ENCODE results near the gene NLRP9.

Gene NLRP9

DNA sequence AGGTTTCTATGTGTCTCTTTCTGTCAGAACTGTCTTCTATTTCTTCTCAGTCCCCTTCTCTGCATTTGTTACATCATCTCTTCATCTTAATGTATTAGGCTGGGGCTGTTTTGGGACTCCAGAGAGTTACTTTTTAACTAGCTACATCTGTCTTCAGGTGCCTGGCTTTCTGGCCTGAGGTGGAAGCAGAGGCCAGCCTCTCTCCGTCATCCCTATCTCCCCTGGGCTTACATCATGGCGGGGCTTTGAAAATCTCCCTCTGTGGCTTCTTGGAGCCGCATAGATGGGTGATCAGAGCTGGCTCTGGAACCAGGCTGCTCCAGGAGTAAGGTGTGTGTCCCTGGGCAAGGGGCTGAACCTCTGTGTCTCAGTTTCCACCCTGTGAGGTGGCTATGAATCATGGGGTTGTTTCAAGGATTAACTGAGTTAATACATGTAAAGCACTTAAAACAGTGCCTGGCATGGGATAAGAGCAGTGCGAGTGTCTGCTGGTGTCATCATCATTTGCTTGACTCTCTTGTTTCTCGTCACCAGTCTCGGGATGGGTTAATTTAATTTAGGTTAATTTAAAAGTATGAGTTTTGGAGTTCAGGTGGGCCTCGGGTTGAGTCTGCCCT lies 61.2 kb downstream of the NLRP9 start:
- peaks cover 83% of the 10 kb centered on the region for H3K36me3 ChIP-seq (ENCODE audit: low read depth)
- ATAC-seq (ENCODE audit: low read depth) (no peak), DNase-seq (ENCODE audit: low spot score) (no peak)
- no peak overlapping the region for H3K27ac ChIP-seq (ENCODE audit: poor library complexity, severe bottlenecking)
- TF ChIP-seq, protein P1, sequence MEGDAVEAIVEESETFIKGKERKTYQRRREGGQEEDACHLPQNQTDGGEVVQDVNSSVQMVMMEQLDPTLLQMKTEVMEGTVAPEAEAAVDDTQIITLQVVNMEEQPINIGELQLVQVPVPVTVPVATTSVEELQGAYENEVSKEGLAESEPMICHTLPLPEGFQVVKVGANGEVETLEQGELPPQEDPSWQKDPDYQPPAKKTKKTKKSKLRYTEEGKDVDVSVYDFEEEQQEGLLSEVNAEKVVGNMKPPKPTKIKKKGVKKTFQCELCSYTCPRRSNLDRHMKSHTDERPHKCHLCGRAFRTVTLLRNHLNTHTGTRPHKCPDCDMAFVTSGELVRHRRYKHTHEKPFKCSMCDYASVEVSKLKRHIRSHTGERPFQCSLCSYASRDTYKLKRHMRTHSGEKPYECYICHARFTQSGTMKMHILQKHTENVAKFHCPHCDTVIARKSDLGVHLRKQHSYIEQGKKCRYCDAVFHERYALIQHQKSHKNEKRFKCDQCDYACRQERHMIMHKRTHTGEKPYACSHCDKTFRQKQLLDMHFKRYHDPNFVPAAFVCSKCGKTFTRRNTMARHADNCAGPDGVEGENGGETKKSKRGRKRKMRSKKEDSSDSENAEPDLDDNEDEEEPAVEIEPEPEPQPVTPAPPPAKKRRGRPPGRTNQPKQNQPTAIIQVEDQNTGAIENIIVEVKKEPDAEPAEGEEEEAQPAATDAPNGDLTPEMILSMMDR (IDR thresholded peaks at IDR 0.05; ENCODE audit: poor library complexity, severe bottlenecking): no peak
- peaks cover 16% of the 10 kb centered on the region for H3K4me1 ChIP-seq (ENCODE audit: insufficient read depth, poor library complexity, severe bottlenecking)
- no peaks in the 10 kb centered on the region for H3K27me3 ChIP-seq (ENCODE audit: insufficient read depth, poor library complexity, severe bottlenecking)
- no peaks in the 10 kb centered on the region for H3K9me3 ChIP-seq (ENCODE audit: severe bottlenecking)
- no peak overlapping the region for H3K4me3 ChIP-seq (ENCODE audit: severe bottlenecking)

- Histone ChIP-seq H3K27me3 (ENCODE audit: insufficient read depth, poor library complexity, severe bottlenecking) (no peaks in the 10 kb centered on the region), H3K9me3 (ENCODE audit: severe bottlenecking) (no peaks in the 10 kb centered on the region), H3K36me3 (ENCODE audit: low read depth) (peaks cover 83% of the 10 kb centered on the region), H3K4me1 (ENCODE audit: insufficient read depth, poor library complexity, severe bottlenecking) (peaks cover 16% of the 10 kb centered on the region), H3K27ac (ENCODE audit: poor library complexity, severe bottlenecking) (no peak overlapping the region), H3K4me3 (ENCODE audit: severe bottlenecking) (peak overlapping the region; percentile 90)
- TF ChIP-seq, protein P1 (IDR thresholded peaks at IDR 0.05; ENCODE audit: poor library complexity, severe bottlenecking): peak; percentile 5
- no peak for ATAC-seq (ENCODE audit: low read depth)
- no peak for DNase-seq (ENCODE audit: low spot score)
Observed at GRCh38 chr19:55676383-55676782, 61.8 kb downstream of the NLRP9 start.

GRCh38 chr19:55675661-55676354 lies 62.4 kb downstream of the NLRP9 start:
- Histone ChIP-seq H3K27me3 (ENCODE audit: insufficient read depth, poor library complexity, severe bottlenecking) (no peaks in the 10 kb centered on the region), H3K36me3 (ENCODE audit: low read depth) (peaks cover 79% of the 10 kb centered on the region), H3K27ac (ENCODE audit: poor library complexity, severe bottlenecking) (peak overlapping the region; percentile 59), H3K4me3 (ENCODE audit: severe bottlenecking) (peak overlapping the region; percentile 90), H3K9me3 (ENCODE audit: severe bottlenecking) (no peaks in the 10 kb centered on the region), H3K4me1 (ENCODE audit: insufficient read depth, poor library complexity, severe bottlenecking) (peaks cover 16% of the 10 kb centered on the region)
- DNase-seq (ENCODE audit: low spot score) (no peak), ATAC-seq (ENCODE audit: low read depth) (no peak)
- TF ChIP-seq, protein P1 (IDR thresholded peaks at IDR 0.05; ENCODE audit: poor library complexity, severe bottlenecking): no peak

DNA sequence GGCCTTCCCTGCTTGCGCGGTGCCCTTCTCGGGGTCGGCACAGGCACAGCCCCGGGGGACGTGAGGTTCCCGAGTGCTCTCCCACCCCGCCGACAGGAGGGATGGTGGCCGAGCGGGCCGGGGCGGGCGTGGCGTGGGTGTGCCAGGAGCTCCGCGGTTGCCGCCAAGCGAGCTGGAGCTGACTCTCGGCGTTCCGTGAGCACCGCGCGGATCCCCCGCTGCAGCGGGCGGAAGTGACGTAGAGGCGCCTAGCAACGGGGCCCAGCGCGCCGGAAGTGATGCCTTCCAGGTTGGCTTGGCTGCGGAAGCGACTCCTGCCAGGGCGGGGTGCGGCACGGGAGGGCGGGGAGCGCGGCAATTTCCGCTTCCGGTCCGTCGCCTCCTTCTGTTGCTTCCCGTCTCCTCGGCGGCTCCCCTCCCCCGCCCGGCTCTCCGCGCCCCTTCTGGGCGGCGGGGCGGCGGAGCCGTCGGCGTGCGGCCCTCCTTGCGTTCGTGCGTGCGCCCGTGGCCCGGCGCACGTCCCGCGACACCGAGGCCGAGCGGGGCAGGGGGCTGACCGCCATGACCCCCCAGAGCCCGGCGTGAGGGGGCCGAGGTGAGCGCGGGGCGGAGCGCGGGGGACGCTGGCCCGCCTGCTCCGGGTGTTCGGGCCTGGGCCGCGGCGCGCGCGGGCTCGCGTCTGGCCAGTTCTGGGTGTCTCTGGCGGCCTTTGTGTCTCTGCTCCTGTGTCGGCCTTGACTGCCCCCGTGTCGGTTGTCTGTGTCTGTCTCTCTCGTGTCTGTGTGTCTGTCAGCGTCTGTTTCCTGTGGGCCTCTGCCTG lies 63.2 kb downstream of the NLRP9 start, which contains the start of gene EPN1:
Gene EPN1, plus strand, starts transcription at position 386 of the 820 bp plus-strand sequence. CDS start 3,402 bp downstream, outside the sequence.
- peak; percentile 97 for DNase-seq (ENCODE audit: low spot score)
- ATAC-seq (ENCODE audit: low read depth): peak; percentile 86
- H3K27me3 ChIP-seq (ENCODE audit: insufficient read depth, poor library complexity, severe bottlenecking): no peaks in the 10 kb centered on the region
- peak within 1 kb of the TSS; percentile 90 for H3K4me3 ChIP-seq (ENCODE audit: severe bottlenecking)
- peak within 1 kb of the TSS; percentile 59 for H3K27ac ChIP-seq (ENCODE audit: poor library complexity, severe bottlenecking)
- peaks cover 77% of the 10 kb centered on the region for H3K36me3 ChIP-seq (ENCODE audit: low read depth)
- H3K9me3 ChIP-seq (ENCODE audit: severe bottlenecking): no peaks in the 10 kb centered on the region
- TF ChIP-seq, protein P1 (IDR thresholded peaks at IDR 0.05; ENCODE audit: poor library complexity, severe bottlenecking): no peak
- H3K4me1 ChIP-seq (ENCODE audit: insufficient read depth, poor library complexity, severe bottlenecking): peaks cover 16% of the 10 kb centered on the region

Data from RWPE2 (cell line).